Liver (tissue), 9 donors: ENCODE results near the gene FKRP. TPM values are rescaled to one million over a fixed set of nuclear protein-coding genes. Genes with fewer than 3 reads are reported as not detected.

Source experiments
- DNase-seq: peaks from one replicate; pipeline ENCODE4 v3.0.0-alpha.2; 2017; ENCODE audit warnings: low spot score
- H3K27ac ChIP-seq, 2 donors: one replicate each; pipeline ENCODE4 v1.7.0; 2013; ENCODE audit warnings: inconsistent platforms in 2 of 2, low read length in 2 of 2, control low read depth in 1 of 2, low read depth in 1 of 2, mild to moderate bottlenecking in 1 of 2
- H3K27me3 ChIP-seq, 4 donors: one replicate each; pipeline versions ENCODE4 v1.6.1 to v1.7.0; 2013; ENCODE audit warnings: low read length in 3 of 4, inconsistent platforms in 1 of 4, mild to moderate bottlenecking in 1 of 4, moderate library complexity in 1 of 4; ENCODE audit not compliant: control insufficient read depth in 4 of 4, insufficient read depth in 4 of 4
- H3K36me3 ChIP-seq, 4 donors: one replicate each; pipeline versions ENCODE4 v1.6.1 to v1.7.0; 2013; ENCODE audit warnings: low read length in 3 of 4, mild to moderate bottlenecking in 3 of 4, low read depth in 1 of 4, moderate library complexity in 1 of 4; ENCODE audit not compliant: control insufficient read depth in 4 of 4, insufficient read depth in 3 of 4
- H3K4me1 ChIP-seq, 4 donors: one replicate each; pipeline versions ENCODE4 v1.6.1 to v1.7.0; 2013; ENCODE audit warnings: low read length in 3 of 4, mild to moderate bottlenecking in 3 of 4, moderate library complexity in 1 of 4; ENCODE audit not compliant: control insufficient read depth in 4 of 4, insufficient read depth in 4 of 4
- H3K4me3 ChIP-seq, 3 donors: one replicate each; pipeline versions ENCODE4 v1.6.1 to v1.7.0; 2013; ENCODE audit warnings: low read length in 3 of 3, control low read depth in 1 of 3, low read depth in 1 of 3, mild to moderate bottlenecking in 1 of 3
- H3K9ac ChIP-seq, 2 donors: one replicate each; pipeline ENCODE4 v1.7.0; 2013; ENCODE audit warnings: low read length in 2 of 2, mild to moderate bottlenecking in 2 of 2, moderate library complexity in 2 of 2, control low read depth in 1 of 2, low read depth in 1 of 2
- H3K9me3 ChIP-seq, 4 donors: one replicate each; pipeline versions ENCODE4 v1.6.1 to v1.7.0; 2013; ENCODE audit warnings: low read length in 3 of 4; ENCODE audit not compliant: control insufficient read depth in 4 of 4
- ATF3 ChIP-seq: IDR thresholded peaks from 2 replicates; pipeline ENCODE4 v1.6.1; 2016; ENCODE audit warnings: antibody characterized with exemption
- EGR1 ChIP-seq, 2 donors: IDR thresholded peaks; 2 replicates each; pipeline ENCODE4 v1.6.1; 2016 to 2018; ENCODE audit warnings: antibody characterized with exemption in 2 of 2, low read depth in 2 of 2
- FOXA2 ChIP-seq: IDR thresholded peaks from 2 replicates; pipeline ENCODE4 v1.6.1; 2016; ENCODE audit warnings: antibody characterized with exemption
- GABPA ChIP-seq, 2 donors: IDR thresholded peaks in 1 of 2; conservative IDR thresholded peaks in 1 of 2; 2 replicates each; pipeline ENCODE4 v1.6.1; 2016; ENCODE audit warnings: antibody characterized with exemption in 2 of 2, mild to moderate bottlenecking in 1 of 2, moderate library complexity in 1 of 2
- HNF4A ChIP-seq, 2 donors: conservative IDR thresholded peaks; 2 replicates each; pipeline ENCODE4 v1.6.1; 2016; ENCODE audit warnings: antibody characterized with exemption in 2 of 2, mild to moderate bottlenecking in 2 of 2
- HNF4G ChIP-seq: IDR thresholded peaks from 2 replicates; pipeline ENCODE4 v1.6.1; 2016; ENCODE audit warnings: antibody characterized with exemption
- MAX ChIP-seq: IDR thresholded peaks from 2 replicates; pipeline ENCODE4 v1.6.1; 2016; ENCODE audit warnings: antibody characterized with exemption
- RAD21 ChIP-seq, 2 donors: IDR thresholded peaks; 2 replicates each; pipeline ENCODE4 v1.6.1; 2016; ENCODE audit warnings: antibody characterized with exemption in 2 of 2, mild to moderate bottlenecking in 2 of 2
- REST ChIP-seq: IDR thresholded peaks from 2 replicates; pipeline ENCODE4 v1.6.1; 2016; ENCODE audit warnings: antibody characterized with exemption, mild to moderate bottlenecking
- RXRA ChIP-seq, 2 donors: IDR thresholded peaks; 2 replicates each; pipeline ENCODE4 v1.6.1; 2017 to 2018; ENCODE audit warnings: antibody characterized with exemption in 2 of 2, mild to moderate bottlenecking in 1 of 2
- SP1 ChIP-seq: IDR thresholded peaks from 2 replicates; pipeline ENCODE4 v1.6.1; 2018; ENCODE audit warnings: antibody characterized with exemption, mild to moderate bottlenecking
- YY1 ChIP-seq: IDR thresholded peaks from 2 replicates; pipeline ENCODE4 v1.6.1; 2016; ENCODE audit warnings: antibody characterized with exemption, mild to moderate bottlenecking
- WGBS: extraction: QIAGEN DNeasy Blood & Tissue Kit; methylation state at CpG from one replicate; pipeline ENCODE4 v1.1.7; 2013; 5-methylcytosine and 5-hydroxymethylcytosine counted together
- polyA plus RNA-seq, 2 donors: library from polyadenylated mRNA; stranded (reverse) in 1 of 2; unstranded in 1 of 2; fragments of 200-250 nt in 1 of 2; fragments of >200 nt in 1 of 2; fragmentation: Nextera tagmentation in 1 of 2; extraction: Ambion mirVana in 1 of 2; gene quantifications; one replicate each; pipeline versions ENCODE4 v1.2.1 to v1.2.3, GENCODE V29; 2013 to 2015
- total RNA-seq, 2 donors: library from RNA; depleted of rRNA; stranded (reverse); fragments of >200 nt; gene quantifications; one replicate each; pipeline ENCODE4 v1.2.3, GENCODE V29; 2014
- donor health status: healthy.
- donor health status: healthy.
- donor health status: healthy.
- donor health status: healthy.
- donor health status: healthy.

Gene FKRP
- total and polyA plus RNA-seq, 4 donors = 2.5 to 11.1 (median 8.1) TPM

GRCh38 chr19:46723023-46723461 lies 22.8 kb upstream of the FKRP start (continued):
- TF ChIP-seq ATF3 = no peak
- no peak for TF ChIP-seq HNF4G
- no peak for TF ChIP-seq HNF4A (conservative IDR thresholded peaks at IDR 0.05)
- TF ChIP-seq EGR1 (IDR thresholded peaks at IDR 0.05; ENCODE audit: low read depth in 2 of 2) = no peak

GRCh38 chr19:46723471-46723870 lies 22.4 kb upstream of the FKRP start:
- no peak overlapping the region for H3K27ac ChIP-seq
- peaks cover 0 to 5% (median 2%) of the 10 kb centered on the region in 4 donors for H3K4me1 ChIP-seq
- H3K4me3 ChIP-seq = no peak overlapping the region
- TF ChIP-seq ATF3 = no peak
- TF ChIP-seq FOXA2 = no peak
- TF ChIP-seq HNF4A (conservative IDR thresholded peaks at IDR 0.05) = no peak
- TF ChIP-seq YY1 = no peak
- TF ChIP-seq RXRA (IDR thresholded peaks at IDR 0.05) = no peak
- no peak for TF ChIP-seq RAD21 (IDR thresholded peaks at IDR 0.05)
- no peak for TF ChIP-seq EGR1 (IDR thresholded peaks at IDR 0.05; ENCODE audit: low read depth in 2 of 2)
- TF ChIP-seq MAX = no peak
- TF ChIP-seq HNF4G = no peak
- H3K36me3 ChIP-seq = peaks cover 13 to 74% (median 32%) of the 10 kb centered on the region in 4 donors
- no peaks in the 10 kb centered on the region for H3K9me3 ChIP-seq
- 96% methylated on average over 6 of the region's 6 CpGs for WGBS
- DNase-seq = no peak
- no peaks in the 10 kb centered on the region for H3K27me3 ChIP-seq
- no peak overlapping the region for H3K9ac ChIP-seq

GRCh38 chr19:46724468-46724867 lies 21.4 kb upstream of the FKRP start:
- Histone ChIP-seq H3K27ac (no peak overlapping the region), H3K36me3 (peaks cover 13 to 81% (median 36%) of the 10 kb centered on the region in 4 donors), H3K4me3 (no peak overlapping the region), H3K9me3 (no peaks in the 10 kb centered on the region), H3K9ac (no peak overlapping the region), H3K4me1 (peaks cover 0 to 9% (median 2%) of the 10 kb centered on the region in 4 donors), H3K27me3 (no peaks in the 10 kb centered on the region)
- DNase-seq = no peak
- 94% methylated on average over 20 of the region's 20 CpGs for WGBS
- TF ChIP-seq ATF3 = no peak
- TF ChIP-seq SP1 = no peak
- no peak for TF ChIP-seq GABPA (IDR thresholded peaks at IDR 0.05 in 1 of 2, conservative IDR thresholded peaks at IDR 0.05 in 1 of 2)

- Histone ChIP-seq H3K27me3 (no peaks in the 10 kb centered on the region), H3K4me1 (peaks cover 0 to 9% (median 2%) of the 10 kb centered on the region in 4 donors), H3K9me3 (no peaks in the 10 kb centered on the region), H3K27ac (no peak overlapping the region), H3K36me3 (peaks cover 14 to 85% (median 41%) of the 10 kb centered on the region in 4 donors), H3K9ac (no peak overlapping the region), H3K4me3 (no peak overlapping the region)
- WGBS = 94% methylated on average over 26 of the region's 26 CpGs
- TF ChIP-seq HNF4G (no peak), ATF3 (no peak), FOXA2 (no peak), REST (no peak)
- DNase-seq = no peak
Measured at GRCh38 chr19:46725036-46725820, 20.6 kb upstream of the FKRP start.
